ENCODE measurements around the gene RNF152. TPM values are rescaled to one million over a fixed set of nuclear protein-coding genes. Genes with fewer than 3 reads are reported as not detected.
A peak's percentile ranks its signal among the peaks of the same experiment; 100 is the strongest.

The RNF152 gene
- total and polyA plus RNA-seq, 2 of the 4 experiments (the other 2 are of a cell fraction) = 7.5 to 18.5 TPM

- H3K36me3 ChIP-seq (ENCODE audit: control insufficient read depth, insufficient read depth, low read length) = no peaks in the 10 kb centered on the region
- H3K9me3 ChIP-seq (ENCODE audit: control insufficient read depth, insufficient read depth, low read length) = no peaks in the 10 kb centered on the region
- H3K9ac ChIP-seq (ENCODE audit: low read depth, low read length) = no peak overlapping the region
- ChIA-PET POLR2A (ENCODE audit: unreplicated experiment) (no interaction called here), CTCF (interaction anchor here (0.7 to 1.0 kb wide), 2 partner anchors 30 to 257 kb away, joined by 3 to 4 read pairs; no protein-coding TSS in a partner anchor)
- WGBS, 2 experiments (ENCODE audit: extremely low coverage in 2 of 2, insufficient read length in 1 of 2) = 67% methylated on average over 1 of the region's 3 CpGs; no CpG with 5 or more reads in 1 of the 2 experiments
- H3K4me3 ChIP-seq (ENCODE audit: insufficient read depth, low read depth, low read length) = no peak overlapping the region
- peaks cover 12% of the 10 kb centered on the region for H3K4me1 ChIP-seq (ENCODE audit: control insufficient read depth, insufficient read depth, low read length)
- in situ Hi-C loops (cut with MboI; ENCODE audit: low sequenced_read_pairs) (no loop called here), dilution Hi-C loops (cut with HindIII; ENCODE audit: low sequenced_read_pairs, unreplicated experiment) (no loop called here), intact Hi-C loops (cut with micrococcal nuclease) (no loop called here)
- H3K9me1 ChIP-seq (ENCODE audit: insufficient read depth, low read length) = peaks cover 20% of the 10 kb centered on the region
- H2BK120ac ChIP-seq (ENCODE audit: low read depth, low read length) = no peak overlapping the region
- H3K4ac ChIP-seq (ENCODE audit: low read depth, low read length) = no peak overlapping the region
- H4K20me1 ChIP-seq (ENCODE audit: insufficient read depth, low read length) = peaks cover 6% of the 10 kb centered on the region; the same call in 1 of the 2 replicates
- peak overlapping the region; percentile 34 for H2BK5ac ChIP-seq (ENCODE audit: low read depth, low read length, poor library complexity, severe bottlenecking)
- 0 out of 2 replicates have a peak overlapping the region, but pooled peaks have one; percentile 5 for H3K14ac ChIP-seq (replicated peaks; ENCODE audit: low read depth, low read length)
- H3K4me2 ChIP-seq (ENCODE audit: low read depth, low read length) = no peak overlapping the region
- H3K56ac ChIP-seq (ENCODE audit: extremely low read depth, insufficient read depth, low read length) = no peak overlapping the region
- no peak overlapping the region for H3K23ac ChIP-seq (ENCODE audit: low read depth, low read length)
- H4K5ac ChIP-seq (ENCODE audit: low read depth, low read length) = peak overlapping the region; percentile 6; the same call in 1 of the 2 replicates
- no peak overlapping the region for H2AK9ac ChIP-seq (replicated peaks; ENCODE audit: low read depth, low read length, poor library complexity)
- ATAC-seq (ENCODE audit: low read depth) = no peak
- peak overlapping the region; percentile 69 for H3K18ac ChIP-seq (ENCODE audit: low read depth, low read length)
- peaks cover 36 to 71% of the 10 kb centered on the region in 2 experiments for H3K79me1 ChIP-seq (ENCODE audit: low read depth in 1 of 2, low read length in 2 of 2)
- no peaks in the 10 kb centered on the region for H3K27me3 ChIP-seq (ENCODE audit: control insufficient read depth, insufficient read depth, low read length)
- H2BK15ac ChIP-seq (ENCODE audit: low read depth, low read length) = peak overlapping the region; percentile 41; the same call in 2 of the 3 replicates
- no peak overlapping the region for H3K27ac ChIP-seq (ENCODE audit: insufficient read depth, low read length)
- H4K91ac ChIP-seq (ENCODE audit: insufficient read depth, low read depth, low read length) = 0 out of 2 replicates have a peak overlapping the region, but pooled peaks have one; percentile 4
- peak overlapping the region; percentile 39; the same call in 1 of the 2 replicates for H2BK20ac ChIP-seq (ENCODE audit: low read depth, low read length)
- peak overlapping the region; percentile 73; the same call in 1 of the 2 replicates for H2AK5ac ChIP-seq (ENCODE audit: low read depth, low read length)
- H4K8ac ChIP-seq (ENCODE audit: low read depth in 2 of 2, low read length in 2 of 2) = no peak overlapping the region
- no TSS peak for BruUV-seq (replicated peaks)
- H2AFZ ChIP-seq (replicated peaks; ENCODE audit: low read length, poor library complexity) = no peak overlapping the region
- TF ChIP-seq NFE2L2 (IDR thresholded peaks at IDR 0.05; ENCODE audit: low read depth, low read length) (no peak), MXI1 (IDR thresholded peaks at IDR 0.05; ENCODE audit: borderline replicate concordance, low read depth, low read length) (no peak), MAZ (IDR thresholded peaks at IDR 0.05; ENCODE audit: borderline replicate concordance, low read depth, low read length) (no peak), MAFK (IDR thresholded peaks at IDR 0.05; ENCODE audit: low read depth, low read length) (no peak), POLR2A (IDR thresholded peaks at IDR 0.05; ENCODE audit: low read depth, low read length) (no peak)
- TF ChIP-seq, protein P1, sequence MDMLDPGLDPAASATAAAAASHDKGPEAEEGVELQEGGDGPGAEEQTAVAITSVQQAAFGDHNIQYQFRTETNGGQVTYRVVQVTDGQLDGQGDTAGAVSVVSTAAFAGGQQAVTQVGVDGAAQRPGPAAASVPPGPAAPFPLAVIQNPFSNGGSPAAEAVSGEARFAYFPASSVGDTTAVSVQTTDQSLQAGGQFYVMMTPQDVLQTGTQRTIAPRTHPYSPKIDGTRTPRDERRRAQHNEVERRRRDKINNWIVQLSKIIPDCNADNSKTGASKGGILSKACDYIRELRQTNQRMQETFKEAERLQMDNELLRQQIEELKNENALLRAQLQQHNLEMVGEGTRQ (IDR thresholded peaks at IDR 0.05; ENCODE audit: low read depth, low read length) = no peak
- no peak for DNase-seq
These were observed 39.0 kb downstream of the RNF152 start for GRCh38 chr18:61853855-61854254.

All from IMR-90 (cell line).